ENCODE data around the gene CDKN1A.

Gene CDKN1A

DNA sequence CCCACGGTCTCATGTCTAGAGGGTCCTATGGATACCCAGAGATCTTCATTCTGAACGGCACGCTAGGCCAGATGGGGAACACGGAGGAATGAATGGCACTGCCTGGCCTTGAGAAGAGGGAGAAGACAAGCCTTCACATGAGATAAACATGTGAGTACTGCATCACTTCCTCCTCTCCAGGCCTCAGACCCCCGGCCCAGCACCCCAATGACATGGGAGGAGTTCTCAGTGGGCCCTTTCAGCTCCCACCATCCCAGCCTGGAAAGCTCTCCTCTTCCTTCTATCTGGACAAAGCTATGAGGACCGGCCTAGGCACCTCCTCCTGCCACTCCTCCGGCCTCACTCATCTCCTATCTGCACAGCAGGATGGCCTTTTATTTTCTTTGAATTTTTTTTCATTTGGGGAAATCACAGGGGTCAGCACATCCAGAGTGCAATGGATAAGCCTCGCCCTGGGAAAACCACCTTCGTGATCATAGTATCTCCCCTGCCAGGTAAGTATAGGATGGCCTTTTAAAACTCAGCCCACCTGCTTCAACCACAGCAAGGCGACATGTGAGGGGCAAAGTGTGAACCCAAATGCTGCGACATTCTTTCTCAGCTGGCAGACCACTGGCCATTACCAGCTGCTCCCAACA lies 39.2 kb upstream of the CDKN1A start:
- TF ChIP-seq REST (IDR thresholded peaks at IDR 0.05; ENCODE audit: insufficient replicate concordance, low read depth) (no peak), GABPA (IDR thresholded peaks at IDR 0.05; ENCODE audit: low read depth) (no peak), POLR2AphosphoS5 (IDR thresholded peaks at IDR 0.05; ENCODE audit: low read depth) (no peak), SPI1 (IDR thresholded peaks at IDR 0.05; ENCODE audit: borderline replicate concordance, low read depth) (no peak)
- TF ChIP-seq, protein P1, sequence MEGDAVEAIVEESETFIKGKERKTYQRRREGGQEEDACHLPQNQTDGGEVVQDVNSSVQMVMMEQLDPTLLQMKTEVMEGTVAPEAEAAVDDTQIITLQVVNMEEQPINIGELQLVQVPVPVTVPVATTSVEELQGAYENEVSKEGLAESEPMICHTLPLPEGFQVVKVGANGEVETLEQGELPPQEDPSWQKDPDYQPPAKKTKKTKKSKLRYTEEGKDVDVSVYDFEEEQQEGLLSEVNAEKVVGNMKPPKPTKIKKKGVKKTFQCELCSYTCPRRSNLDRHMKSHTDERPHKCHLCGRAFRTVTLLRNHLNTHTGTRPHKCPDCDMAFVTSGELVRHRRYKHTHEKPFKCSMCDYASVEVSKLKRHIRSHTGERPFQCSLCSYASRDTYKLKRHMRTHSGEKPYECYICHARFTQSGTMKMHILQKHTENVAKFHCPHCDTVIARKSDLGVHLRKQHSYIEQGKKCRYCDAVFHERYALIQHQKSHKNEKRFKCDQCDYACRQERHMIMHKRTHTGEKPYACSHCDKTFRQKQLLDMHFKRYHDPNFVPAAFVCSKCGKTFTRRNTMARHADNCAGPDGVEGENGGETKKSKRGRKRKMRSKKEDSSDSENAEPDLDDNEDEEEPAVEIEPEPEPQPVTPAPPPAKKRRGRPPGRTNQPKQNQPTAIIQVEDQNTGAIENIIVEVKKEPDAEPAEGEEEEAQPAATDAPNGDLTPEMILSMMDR (IDR thresholded peaks at IDR 0.05; ENCODE audit: insufficient read depth, low read length), result no peak
- Histone ChIP-seq H3K27ac (replicated peaks) (no peak overlapping the region), H3K4me3 (replicated peaks; ENCODE audit: insufficient read depth, low read length) (no peak overlapping the region), H3K27me3 (ENCODE audit: insufficient read depth, poor library complexity, severe bottlenecking) (no peaks in the 10 kb centered on the region)
- DNase-seq (ENCODE audit: low read depth in 1 of 2, low spot score in 1 of 2), result no peak

DNA sequence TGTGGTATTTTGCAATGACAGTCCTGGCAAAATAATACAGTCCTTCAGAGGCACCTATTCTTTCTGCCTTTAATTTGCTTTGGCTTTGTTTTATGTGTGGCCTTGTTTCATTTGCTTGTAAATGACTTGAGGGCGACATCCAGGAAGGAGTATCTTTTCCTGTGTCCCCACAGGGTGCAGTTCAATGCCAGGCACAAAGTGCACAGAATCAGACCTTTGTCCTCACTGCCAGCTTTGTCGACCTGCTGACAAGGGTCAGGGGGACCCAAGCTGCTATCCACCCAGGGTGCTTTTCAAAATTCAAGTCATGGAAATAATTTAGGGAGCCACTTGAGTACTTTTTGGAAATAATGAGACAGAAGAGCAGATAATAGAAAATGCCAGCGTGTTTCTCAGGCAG lies 37.0 kb upstream of the CDKN1A start:
- Histone ChIP-seq H3K4me3 (replicated peaks; ENCODE audit: insufficient read depth, low read length) (no peak overlapping the region), H3K27me3 (ENCODE audit: insufficient read depth, poor library complexity, severe bottlenecking) (no peaks in the 10 kb centered on the region), H3K27ac (replicated peaks) (no peak overlapping the region)
- no peak for DNase-seq (ENCODE audit: low read depth in 1 of 2, low spot score in 1 of 2)
- TF ChIP-seq SPI1 (IDR thresholded peaks at IDR 0.05; ENCODE audit: borderline replicate concordance, low read depth) (no peak), GABPA (IDR thresholded peaks at IDR 0.05; ENCODE audit: low read depth) (no peak), POLR2AphosphoS5 (IDR thresholded peaks at IDR 0.05; ENCODE audit: low read depth) (no peak), REST (IDR thresholded peaks at IDR 0.05; ENCODE audit: insufficient replicate concordance, low read depth) (no peak)
- TF ChIP-seq, protein P1 (IDR thresholded peaks at IDR 0.05; ENCODE audit: insufficient read depth, low read length), result no peak

DNA sequence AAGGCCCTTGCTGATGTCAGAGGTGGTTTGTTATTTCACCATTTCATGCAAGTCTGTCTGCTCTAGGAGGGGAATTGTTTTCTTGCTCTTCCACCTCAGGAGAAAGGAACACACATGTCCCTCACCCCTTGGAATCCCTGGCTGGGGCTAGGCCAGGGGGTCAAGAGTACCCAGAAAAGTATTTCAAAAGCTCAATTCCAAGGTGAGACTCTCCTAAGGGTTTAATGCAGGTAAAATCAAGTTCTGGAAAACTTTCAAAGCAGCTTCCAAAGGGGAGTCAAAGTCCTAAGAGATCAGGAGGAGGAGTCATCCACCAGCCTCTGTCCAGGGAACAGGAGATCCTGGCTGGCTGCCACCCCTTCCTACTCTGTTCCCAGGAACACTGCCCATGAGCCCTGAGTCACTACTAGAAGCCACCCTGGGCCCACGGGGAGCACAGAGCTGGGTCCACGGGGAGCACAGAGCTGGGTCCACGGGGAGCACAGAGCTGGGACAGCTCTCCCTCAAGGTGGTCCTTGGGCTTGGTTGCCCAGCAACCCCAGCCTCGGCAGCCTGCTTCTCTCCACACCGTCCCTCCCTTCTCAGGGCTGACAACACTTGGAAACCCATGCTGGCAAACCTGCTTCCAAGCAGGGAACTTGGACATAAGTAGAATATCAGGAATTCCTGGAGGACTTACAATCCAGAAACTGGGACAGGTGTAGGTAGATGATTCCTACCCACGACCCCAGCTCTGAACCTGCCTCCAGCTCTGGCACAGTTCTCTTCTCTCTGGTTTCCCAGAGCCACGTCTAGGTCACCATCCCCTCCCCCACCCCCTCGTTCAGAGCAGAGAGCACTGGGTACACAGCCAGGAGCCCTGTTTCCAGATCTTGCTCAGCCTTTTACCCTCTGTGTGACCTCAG lies 35.3 kb upstream of the CDKN1A start:
- TF ChIP-seq GABPA (IDR thresholded peaks at IDR 0.05; ENCODE audit: low read depth), result no peak
- TF ChIP-seq POLR2AphosphoS5 (IDR thresholded peaks at IDR 0.05; ENCODE audit: low read depth), result no peak
- TF ChIP-seq, protein P1 (IDR thresholded peaks at IDR 0.05; ENCODE audit: insufficient read depth, low read length), result no peak
- no peak for TF ChIP-seq SPI1 (IDR thresholded peaks at IDR 0.05; ENCODE audit: borderline replicate concordance, low read depth)
- no peak for TF ChIP-seq REST (IDR thresholded peaks at IDR 0.05; ENCODE audit: insufficient replicate concordance, low read depth)
- no peak for DNase-seq (ENCODE audit: low read depth in 1 of 2, low spot score in 1 of 2)
- no peak overlapping the region for H3K27ac ChIP-seq (replicated peaks)
- H3K4me3 ChIP-seq (replicated peaks; ENCODE audit: insufficient read depth, low read length), result no peak overlapping the region
- no peaks in the 10 kb centered on the region for H3K27me3 ChIP-seq (ENCODE audit: insufficient read depth, poor library complexity, severe bottlenecking)
